WTC11 (cell line): ENCODE measurements around the gene LFNG.

Experiments
- CREB1 ChIP-seq: sonication (generic); formaldehyde crosslinking; IDR thresholded peaks from 2 replicates; pipeline ENCODE4 v1.8.0; 2023; ENCODE audit warnings: mild to moderate bottlenecking, missing genetic modification reagents
- CTCF ChIP-seq: fragments of 200-600 bp; IDR thresholded peaks from 2 replicates; pipeline ENCODE4 v1.8.0; 2022; ENCODE audit warnings: antibody characterized with exemption
- NFE2L1 ChIP-seq: sonication (generic); formaldehyde crosslinking; IDR thresholded peaks from 2 replicates; pipeline ENCODE4 v1.8.1; 2023; ENCODE audit warnings: missing genetic modification reagents
- TEAD4 ChIP-seq: sonication (generic); formaldehyde crosslinking; IDR thresholded peaks from 2 replicates; pipeline ENCODE4 v1.8.0; 2022; ENCODE audit warnings: mild to moderate bottlenecking, missing genetic modification reagents
- USF2 ChIP-seq: sonication (generic); formaldehyde crosslinking; IDR thresholded peaks from 2 replicates; pipeline ENCODE4 v1.8.1; 2023; ENCODE audit warnings: mild to moderate bottlenecking, missing genetic modification reagents, moderate library complexity
- ZNF317 ChIP-seq: sonication (generic); formaldehyde crosslinking; IDR thresholded peaks from 2 replicates; pipeline ENCODE4 v1.8.1; 2023; ENCODE audit warnings: low read depth, mild to moderate bottlenecking, moderate library complexity, missing genetic modification reagents, borderline replicate concordance
- TF ChIP-seq, protein P1 (sequence below): sonication (generic); formaldehyde crosslinking; IDR thresholded peaks from 2 replicates; pipeline ENCODE4 v1.8.1; 2023; ENCODE audit warnings: mild to moderate bottlenecking, missing genetic modification reagents, borderline replicate concordance

DNA sequence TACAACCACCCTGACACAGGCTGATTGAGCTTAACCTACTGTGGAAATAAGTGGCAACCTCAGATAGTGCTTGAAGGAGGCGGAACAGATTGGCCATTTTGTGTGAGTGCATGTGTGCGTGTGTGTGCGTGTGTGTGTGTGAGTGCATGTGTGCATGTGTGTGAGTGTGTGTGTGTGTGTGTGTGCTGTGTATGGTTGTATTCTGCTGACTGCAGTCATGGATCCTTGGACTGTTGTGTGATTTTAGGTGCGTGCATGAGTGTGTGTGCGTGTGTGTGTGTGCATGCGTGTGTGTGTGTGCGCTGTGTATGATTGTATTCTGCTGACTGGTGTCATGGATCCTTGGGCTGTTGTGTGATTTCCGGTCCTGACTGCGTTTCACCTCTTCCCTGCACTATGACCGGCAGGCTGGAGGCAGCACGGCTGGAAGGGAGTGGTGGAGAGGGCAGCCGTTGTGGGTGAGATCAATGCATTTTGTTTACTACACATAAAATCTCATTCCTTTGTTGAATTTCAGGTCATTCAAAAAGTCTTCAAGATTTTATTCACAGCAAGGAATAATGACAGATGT is 45.5 kb downstream of the LFNG start:
- TF ChIP-seq NFE2L1 (no peak), CTCF (no peak), USF2 (CRISPR knock-in tag) (no peak), TEAD4 (no peak), ZNF317 (CRISPR knock-in tag) (no peak), CREB1 (no peak)
- TF ChIP-seq, protein P1, sequence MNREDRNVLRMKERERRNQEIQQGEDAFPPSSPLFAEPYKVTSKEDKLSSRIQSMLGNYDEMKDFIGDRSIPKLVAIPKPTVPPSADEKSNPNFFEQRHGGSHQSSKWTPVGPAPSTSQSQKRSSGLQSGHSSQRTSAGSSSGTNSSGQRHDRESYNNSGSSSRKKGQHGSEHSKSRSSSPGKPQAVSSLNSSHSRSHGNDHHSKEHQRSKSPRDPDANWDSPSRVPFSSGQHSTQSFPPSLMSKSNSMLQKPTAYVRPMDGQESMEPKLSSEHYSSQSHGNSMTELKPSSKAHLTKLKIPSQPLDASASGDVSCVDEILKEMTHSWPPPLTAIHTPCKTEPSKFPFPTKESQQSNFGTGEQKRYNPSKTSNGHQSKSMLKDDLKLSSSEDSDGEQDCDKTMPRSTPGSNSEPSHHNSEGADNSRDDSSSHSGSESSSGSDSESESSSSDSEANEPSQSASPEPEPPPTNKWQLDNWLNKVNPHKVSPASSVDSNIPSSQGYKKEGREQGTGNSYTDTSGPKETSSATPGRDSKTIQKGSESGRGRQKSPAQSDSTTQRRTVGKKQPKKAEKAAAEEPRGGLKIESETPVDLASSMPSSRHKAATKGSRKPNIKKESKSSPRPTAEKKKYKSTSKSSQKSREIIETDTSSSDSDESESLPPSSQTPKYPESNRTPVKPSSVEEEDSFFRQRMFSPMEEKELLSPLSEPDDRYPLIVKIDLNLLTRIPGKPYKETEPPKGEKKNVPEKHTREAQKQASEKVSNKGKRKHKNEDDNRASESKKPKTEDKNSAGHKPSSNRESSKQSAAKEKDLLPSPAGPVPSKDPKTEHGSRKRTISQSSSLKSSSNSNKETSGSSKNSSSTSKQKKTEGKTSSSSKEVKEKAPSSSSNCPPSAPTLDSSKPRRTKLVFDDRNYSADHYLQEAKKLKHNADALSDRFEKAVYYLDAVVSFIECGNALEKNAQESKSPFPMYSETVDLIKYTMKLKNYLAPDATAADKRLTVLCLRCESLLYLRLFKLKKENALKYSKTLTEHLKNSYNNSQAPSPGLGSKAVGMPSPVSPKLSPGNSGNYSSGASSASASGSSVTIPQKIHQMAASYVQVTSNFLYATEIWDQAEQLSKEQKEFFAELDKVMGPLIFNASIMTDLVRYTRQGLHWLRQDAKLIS = no peak
